ENCODE results near the gene RPL10. TPM values are rescaled to one million over a fixed set of nuclear protein-coding genes. Genes with fewer than 3 reads are reported as not detected.
"Not testable (repeated sequence)": the region's sequence is repeated elsewhere in the genome, so short reads cannot be mapped to it uniquely, and the experiment has no call there.

The RPL10 gene
- total RNA-seq, 2 donors from 2014 or later: 2,294 to 2,387 TPM

DNA sequence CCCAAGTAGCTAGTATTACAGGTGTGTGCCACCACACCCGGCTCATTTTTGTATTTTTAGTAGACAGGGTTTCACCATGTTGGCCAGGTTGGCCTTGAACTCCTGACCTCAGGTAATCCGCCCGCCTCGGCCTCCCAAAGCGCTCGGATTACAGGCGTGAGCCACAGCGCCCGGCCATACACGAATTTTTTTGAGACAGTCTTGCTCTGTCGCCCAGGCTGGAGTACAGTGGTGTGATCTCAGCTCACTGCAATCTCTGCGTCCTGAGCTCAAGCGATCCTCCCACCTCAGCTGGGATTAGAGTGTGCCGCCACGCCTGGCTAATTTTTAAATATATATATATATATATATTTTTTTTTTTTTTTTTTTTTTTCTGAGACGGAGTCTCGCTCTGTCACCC, 1.8 kb upstream of the RPL10 start:
- DNase-seq (ENCODE audit: low spot score); intact Hi-C loops (cut with DNase I): not testable (repeated sequence)

DNA sequence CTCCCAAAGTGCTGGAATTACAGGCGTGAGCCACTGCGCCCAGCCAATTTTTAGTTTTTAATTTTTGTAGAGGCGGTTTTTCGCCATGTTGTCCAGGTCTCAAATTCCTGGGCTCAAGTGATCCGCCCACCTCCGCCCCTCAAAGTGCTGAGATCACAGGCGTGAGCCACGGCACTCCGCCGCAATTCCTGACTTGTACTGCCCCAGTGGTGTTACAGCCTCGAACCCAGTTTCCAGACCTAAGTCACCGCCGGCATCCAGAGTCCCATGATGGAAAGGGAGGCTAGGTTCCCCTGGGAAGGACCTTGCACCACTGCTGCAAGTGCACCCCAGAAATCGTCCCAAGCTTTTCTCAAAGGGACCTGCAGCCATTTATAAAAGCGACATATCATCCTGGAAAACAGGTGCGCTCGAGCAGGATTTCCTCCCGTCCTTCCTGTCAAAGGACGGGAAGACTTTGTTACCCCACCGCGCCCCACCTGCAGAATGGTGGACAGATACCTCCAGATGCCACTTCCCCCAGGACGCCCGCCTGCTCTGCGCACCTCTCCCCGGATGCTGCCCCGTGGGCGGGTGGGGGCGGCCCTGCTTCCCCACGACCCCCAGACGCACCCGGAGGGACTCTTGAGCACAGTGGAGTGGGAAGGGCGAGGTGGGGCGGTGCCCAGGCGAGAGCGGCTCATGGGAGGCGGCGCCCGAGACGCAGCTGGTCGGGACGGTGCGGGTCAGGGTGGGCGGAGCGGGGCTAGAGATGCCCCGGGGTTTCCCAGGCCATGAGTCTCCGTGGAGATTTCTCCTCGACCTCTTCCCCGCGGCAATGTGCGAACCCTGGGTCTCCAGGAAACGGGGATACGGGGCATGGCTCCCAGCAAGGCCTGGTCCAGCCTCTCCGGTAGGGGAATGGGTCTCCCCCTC, 947 bp upstream of the RPL10 start:
- intact Hi-C loops (cut with DNase I): no loop called here
- DNase-seq (ENCODE audit: low spot score): peak; percentile 92

DNA sequence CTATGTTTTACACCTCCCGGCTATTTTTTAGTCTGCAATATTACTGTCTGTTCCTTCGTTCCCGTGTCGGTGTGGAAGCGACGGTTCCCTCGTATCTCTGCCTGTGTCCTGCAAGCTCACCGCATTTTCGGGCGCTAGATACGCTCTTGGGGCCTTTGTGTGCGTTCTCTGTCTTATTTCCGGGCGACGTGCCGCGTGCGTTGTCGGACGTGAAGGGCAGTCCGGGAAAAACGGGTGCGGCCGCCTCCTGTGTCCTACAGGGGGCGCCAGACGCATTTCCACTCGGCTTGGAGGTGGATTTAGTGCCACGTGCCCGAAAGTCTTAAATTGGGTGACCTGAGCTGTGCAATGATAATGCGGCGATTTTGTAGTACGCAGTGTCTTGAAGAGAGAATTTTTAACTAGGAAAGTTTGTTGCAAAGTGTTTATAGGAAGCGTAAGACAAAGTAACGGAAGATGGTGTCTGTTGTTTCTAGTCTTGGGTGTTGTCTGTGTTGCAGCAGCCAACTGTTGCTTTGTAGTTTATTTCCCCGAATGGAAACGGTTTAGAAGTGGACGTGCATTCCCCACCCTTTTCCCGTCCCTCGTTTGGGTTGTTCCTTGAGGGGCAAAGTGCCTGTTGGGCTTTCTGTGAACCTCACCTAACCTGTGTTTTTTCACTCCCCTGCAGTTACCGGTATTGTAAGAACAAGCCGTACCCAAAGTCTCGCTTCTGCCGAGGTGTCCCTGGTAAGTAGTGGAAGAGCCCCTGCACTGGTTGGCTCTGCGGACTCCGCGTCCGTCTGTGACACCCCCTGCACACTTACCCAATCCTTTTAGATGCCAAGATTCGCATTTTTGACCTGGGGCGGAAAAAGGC, 720 bp downstream of the RPL10 start:
- intact Hi-C loops (cut with DNase I): no loop called here
- DNase-seq (ENCODE audit: low spot score): peak; percentile 97

DNA sequence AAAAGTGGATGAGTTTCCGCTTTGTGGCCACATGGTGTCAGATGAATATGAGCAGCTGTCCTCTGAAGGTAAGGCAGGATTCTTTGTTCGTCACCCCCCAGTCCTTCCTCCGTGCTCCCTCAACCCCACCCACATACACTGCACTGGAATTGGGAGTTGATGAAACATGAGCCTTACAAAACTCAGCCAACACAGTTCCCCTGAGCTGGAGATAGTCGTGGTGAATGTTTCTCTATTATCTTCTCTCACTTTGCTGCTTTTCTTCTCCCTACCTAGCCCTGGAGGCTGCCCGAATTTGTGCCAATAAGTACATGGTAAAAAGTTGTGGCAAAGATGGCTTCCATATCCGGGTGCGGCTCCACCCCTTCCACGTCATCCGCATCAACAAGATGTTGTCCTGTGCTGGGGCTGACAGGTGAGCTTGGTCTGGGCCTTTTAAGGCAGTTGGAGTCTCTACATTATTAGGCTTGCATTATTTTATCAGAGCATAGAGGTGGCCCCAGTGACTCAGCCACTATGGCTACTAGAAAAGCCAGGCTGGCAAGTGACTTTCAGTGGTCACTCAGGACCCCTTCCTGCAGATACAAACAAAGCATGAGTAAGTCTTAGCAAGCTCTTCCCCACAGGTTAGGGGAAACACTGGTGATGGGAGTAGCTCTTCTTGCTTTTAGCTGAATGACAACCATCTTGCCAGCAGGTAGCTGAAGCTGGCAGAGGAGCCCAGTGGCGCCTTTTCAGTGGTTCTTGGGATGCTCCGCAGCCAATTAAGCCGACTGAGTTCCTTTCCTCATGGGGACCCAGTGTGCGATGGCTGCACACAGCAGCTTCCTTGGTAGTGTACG, 1.6 kb downstream of the RPL10 start:
- intact Hi-C loops (cut with DNase I): no loop called here
- no peak for DNase-seq (ENCODE audit: low spot score)

DNA sequence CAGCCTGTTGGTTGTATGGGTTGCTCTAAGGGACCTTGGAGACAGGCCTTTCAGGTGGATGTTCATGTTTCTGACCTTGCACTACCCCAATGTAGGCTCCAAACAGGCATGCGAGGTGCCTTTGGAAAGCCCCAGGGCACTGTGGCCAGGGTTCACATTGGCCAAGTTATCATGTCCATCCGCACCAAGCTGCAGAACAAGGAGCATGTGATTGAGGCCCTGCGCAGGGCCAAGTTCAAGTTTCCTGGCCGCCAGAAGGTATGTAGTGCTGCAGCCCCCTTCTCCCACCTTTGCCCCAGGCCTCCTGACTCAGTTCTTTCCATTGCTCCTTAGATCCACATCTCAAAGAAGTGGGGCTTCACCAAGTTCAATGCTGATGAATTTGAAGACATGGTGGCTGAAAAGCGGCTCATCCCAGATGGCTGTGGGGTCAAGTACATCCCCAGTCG, 2.2 kb downstream of the RPL10 start:
- DNase-seq (ENCODE audit: low spot score); intact Hi-C loops (cut with DNase I): not testable (repeated sequence)

DNA sequence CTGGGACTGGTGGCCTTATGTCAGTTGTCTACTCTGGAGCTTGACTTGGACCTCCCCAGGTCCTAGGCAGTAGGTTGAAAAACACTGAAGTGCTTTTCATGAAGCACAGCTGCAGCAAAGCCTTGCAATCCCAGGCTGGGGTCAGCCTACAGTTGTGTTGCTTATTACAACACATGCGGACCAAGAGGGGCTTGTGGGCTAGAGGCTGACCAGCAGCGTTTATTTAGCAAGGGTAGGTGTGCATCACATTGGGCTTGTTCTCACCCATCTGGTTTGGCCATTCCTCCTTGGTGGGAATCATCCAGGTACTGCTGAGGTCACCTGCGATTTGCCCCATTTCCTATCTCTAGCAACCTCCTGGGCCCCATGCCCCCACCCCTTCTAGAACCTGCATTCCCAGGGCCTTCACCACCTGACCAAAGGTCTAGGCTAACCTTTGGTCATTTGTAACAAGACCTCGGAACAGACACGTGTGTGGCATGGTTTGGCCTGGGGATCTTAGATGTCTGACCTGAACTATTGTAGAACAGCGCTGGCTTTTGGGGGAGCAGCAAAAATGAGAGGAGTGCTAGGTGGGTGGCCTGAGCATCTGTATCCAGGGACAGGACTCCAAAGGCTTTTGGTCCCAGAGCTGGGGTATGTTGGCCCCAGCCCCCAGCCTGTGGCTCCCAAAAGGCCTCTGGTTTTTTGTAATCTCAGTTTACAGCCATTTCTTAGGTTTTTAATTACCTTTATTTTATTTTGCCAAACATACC, 3.0 kb downstream of the RPL10 start:
- intact Hi-C loops (cut with DNase I): no loop called here
- DNase-seq (ENCODE audit: low spot score): no peak

DNA sequence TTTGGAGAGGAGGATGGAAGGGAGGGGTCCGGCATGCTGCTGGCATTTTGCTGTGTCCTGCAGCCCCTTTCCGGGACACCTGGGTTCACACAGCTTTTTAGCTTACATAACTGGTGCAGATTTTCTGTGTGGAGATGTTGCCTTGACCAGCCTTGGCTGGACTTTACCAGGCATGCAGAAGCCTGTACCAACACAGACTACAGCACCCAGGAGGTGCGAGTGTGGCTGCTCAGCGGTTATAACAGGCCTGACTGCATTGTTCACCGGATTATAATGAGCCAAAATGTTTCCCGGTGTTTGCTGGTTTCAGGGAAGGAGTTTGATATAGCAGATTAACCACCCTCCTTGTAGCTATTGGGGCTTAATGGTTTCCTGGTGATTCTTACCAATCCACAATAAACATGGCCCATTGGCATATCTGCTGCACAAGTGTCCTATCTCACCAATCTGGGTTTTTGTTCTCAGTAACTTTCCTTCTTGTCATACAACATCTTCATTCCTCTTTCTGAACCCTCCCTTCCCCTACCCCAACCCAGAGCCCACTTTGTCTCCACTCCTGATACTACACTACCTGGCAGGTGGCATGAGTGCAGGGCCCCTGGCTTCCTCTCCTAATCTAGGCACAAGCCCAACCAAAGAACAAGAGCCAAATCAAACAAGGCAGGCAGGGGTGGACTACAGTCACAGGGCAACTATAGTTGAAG, 3.9 kb downstream of the RPL10 start:
- intact Hi-C loops (cut with DNase I): no loop called here
- DNase-seq (ENCODE audit: low spot score): no peak

DNA sequence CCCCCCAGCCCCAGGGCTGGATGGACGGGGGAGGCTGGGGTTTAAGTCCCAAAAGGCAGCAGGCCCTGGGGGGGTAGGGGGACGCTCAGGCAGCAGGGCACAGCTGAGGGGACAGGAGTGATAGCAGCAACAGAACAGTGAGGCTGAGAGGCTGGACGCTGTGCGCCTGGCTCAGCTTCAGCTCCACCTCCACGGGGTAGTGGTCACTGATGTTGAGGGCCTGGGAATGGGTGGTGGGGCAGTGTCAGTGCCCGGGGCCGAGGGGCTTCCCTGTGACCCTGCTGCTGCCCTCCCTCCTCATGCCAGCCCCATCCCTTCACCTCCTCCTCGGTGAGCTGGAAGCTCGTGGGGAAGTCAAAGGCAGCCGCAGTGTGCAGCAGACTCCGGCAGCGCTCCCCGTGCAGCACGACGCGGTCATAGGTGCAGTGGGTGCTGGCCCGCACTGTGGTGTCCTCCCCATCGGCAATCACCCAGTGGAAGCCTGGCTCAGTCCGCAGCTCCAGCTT, 4.5 kb downstream of the RPL10 start:
- intact Hi-C loops (cut with DNase I): no loop called here
- no peak for DNase-seq (ENCODE audit: low spot score)

DNA sequence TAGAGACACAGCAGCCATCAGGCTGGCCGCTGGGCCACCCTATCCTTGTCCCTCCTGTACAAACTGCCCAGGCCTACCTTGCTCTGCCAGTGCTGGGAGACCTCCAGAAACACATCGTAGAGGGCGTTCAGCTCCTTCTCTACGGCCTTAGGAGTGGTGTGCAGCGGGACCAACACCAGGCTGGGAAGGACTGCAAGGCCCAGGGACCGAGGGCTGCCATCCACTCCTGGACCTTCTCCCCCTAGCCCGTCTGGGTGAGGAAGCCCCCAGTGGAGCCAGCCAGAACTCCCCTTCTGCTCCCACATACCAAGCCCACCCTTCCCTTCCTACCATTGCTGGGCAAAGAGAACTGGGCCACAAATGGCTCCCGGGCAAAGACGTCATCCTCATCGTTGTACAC, 5.0 kb downstream of the RPL10 start:
- no peak for DNase-seq (ENCODE audit: low spot score)
- intact Hi-C loops (cut with DNase I): no loop called here

DNA sequence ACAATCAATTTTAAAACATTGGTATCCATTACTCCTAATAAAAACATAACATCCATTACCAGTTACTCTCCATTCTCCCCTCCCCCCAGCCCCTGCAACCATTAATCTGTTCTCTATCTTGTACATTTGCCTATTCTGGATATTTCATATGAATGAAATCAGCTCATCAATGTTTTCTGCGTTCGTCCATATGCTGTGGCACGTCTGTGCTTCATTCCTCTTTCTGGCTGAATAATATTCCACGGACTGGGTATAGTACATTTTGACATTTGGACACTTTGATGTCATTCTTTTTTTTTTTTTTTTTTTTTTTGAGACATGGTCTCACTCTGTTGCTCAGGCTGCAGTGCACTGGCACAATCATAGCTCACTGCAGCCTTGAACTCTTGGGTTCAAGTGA, 5.7 kb downstream of the RPL10 start:
- no peak for DNase-seq (ENCODE audit: low spot score)
- intact Hi-C loops (cut with DNase I): no loop called here

DNA sequence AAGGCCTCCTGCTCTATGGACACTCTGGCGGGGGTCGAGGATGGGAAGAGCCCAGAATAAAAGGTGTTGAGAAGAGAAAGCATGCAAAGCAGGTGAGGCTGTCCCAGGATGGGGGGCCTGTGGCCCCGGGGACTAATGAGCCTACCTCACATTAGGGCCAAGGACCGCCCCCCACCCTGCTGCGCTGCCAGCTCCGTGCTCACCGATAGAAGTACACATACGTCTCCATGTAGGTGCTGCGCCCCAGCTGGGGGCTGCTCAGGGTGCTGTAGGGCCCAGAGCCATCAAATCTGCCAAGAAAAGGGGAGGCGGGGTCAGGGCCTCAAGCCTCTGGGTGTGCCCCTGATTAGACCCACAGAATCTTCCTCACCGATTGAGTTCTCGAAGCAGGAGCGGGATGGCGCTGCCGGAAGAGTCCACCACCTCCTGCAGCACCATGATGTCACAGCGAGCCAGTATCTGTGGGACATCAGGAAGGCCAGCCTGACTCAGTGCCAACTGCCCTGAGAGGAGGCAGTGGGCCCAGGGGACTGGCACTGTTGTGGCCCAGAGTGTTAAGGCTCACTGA, 6.5 kb downstream of the RPL10 start:
- intact Hi-C loops (cut with DNase I): no loop called here
- DNase-seq (ENCODE audit: low spot score): no peak

DNA sequence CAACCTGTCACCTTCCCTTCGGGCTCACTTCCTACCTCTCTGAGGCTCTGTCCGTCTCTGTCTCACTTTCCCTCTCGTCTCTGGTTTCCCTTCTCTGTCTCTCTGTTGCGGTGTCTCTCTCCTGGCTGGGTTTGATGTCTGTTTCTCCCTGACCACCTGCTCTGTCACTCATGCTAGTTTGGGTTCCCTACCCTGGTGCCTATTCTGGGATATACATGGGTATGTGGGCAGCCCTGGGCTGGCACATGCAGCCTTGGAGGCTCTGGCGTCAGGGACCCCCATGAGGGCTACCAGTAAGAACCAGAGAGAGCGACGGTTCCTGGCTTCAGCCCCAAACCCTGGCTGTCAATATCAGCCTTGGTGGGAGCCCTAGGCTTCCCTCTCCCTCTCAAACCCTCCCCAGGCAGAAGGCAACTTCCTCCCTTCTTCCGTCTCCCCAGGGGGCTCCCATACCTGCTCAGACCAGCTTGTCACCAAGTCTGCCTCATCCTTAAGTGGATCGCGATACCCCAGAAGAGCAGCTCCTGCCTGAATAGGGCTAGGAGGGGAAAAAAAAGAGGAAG, 10.6 kb downstream of the RPL10 start:
- no peak for DNase-seq (ENCODE audit: low spot score)
- intact Hi-C loops (cut with DNase I): no loop called here

DNA sequence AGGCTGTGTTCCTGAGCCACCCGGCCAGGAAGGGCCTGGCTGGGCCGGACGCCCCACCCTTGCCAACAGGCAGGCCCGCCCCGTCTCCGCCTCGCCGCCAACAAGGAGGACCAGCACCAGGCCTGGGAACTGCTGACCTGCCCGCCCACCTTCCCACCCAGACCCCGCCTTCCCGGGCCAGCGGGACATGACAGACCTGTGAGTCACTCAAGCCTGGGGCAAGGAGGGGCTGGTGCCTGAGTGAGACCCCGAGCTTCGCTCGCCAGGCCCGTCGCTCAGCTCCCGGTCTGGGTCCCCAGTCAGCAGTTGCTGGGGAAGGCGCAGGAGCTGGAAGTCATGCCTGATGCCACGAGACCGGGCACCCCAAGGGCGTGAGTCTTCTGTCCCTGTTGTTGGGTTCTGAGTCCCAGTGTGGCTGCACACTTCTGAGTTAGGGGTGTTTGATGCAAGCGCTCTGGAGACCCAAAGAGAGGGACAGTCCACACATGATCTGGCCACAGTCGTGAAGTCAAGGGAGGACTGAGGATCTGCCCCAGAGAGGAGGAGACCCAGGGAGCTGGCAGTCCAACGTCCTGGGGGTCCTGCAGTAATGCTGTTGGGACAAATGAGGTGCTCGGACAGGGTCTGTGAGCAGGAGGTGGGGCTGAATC, 11.2 kb downstream of the RPL10 start, which contains the start of gene DNASE1L1:
DNASE1L1 (minus strand) TSS at position 33 of the 650 bp plus-strand sequence. CDS start 3,686 bp downstream, outside the sequence.
- DNase-seq (ENCODE audit: low spot score): peak; percentile 94
- intact Hi-C loops (cut with DNase I): no loop called here

DNA sequence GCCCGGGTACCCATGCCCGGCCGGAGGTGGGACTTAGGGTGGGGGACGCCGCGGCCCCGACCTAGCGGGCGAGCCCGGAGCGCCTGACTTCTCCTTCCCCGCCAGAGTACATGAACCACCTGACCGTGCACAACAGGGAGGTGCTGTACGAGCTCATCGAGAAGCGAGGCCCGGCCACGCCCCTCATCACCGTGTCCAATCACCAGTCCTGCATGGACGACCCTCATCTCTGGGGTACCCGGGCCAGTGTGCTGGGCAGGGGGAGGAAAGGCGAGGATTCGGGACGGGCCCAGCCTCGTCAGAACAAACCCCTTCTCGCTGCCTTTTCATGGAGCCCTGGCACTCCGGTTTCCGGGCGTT, 13.8 kb downstream of the RPL10 start:
- intact Hi-C loops (cut with DNase I): no loop called here
- peak; percentile 90 for DNase-seq (ENCODE audit: low spot score)

DNA sequence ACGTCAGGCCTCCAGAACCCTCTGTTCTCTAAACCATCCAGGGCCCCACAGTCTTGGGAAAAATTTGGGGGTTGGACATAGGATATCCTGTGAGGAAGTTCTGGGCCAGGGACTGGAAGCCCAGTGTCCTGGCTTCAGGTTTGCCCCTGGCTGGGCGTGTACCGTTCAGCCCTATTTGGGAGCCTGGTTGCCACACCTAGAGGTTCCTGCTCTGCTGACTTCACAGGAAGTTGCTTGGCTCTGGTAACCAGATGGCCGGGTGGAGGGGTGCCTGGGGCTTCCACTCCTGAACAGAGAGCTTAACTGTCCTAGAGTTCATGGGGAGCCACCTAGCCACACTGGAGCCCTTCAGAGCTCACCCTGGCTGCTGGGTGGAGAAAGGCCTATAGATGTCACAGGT, 14.3 kb downstream of the RPL10 start:
- no peak for DNase-seq (ENCODE audit: low spot score)
- intact Hi-C loops (cut with DNase I): no loop called here

DNA sequence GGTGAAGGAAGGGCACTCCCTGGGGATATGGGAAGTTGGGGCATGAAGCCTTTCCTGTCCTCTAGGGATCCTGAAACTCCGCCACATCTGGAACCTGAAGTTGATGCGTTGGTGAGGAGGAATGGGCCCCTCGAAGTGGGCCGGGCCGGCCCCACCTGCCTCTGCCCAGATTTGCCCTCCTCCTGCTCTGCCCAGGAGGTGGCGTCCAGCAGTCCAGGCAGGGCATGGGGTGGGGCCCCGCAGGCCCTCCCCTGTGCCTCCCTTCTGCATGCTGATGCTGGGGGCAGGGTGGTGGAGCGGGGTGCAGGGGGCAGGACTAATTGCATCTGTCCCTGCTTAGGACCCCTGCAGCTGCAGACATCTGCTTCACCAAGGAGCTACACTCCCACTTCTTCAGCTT, 15.0 kb downstream of the RPL10 start:
- no peak for DNase-seq (ENCODE audit: low spot score)
- intact Hi-C loops (cut with DNase I): no loop called here

DNA sequence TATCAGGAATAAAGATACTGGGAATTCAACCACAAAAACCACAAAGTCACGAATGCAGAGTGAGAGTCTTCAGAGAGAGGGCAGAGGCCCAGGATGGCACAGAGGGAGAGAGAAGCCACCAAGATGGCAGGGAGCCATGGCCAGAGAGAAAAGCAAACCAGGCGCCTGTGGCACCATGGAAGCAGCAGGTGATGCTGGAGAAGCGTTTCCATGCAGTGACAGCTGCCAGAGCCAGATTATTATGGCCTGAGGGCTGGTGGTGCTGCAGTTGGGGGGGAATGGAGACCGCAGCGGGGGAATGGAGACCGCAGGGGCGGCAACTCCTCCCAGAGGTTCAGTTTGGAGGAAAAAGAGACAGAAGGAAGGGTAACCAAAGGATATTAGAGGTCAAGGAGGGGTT, 19.0 kb downstream of the RPL10 start:
- DNase-seq (ENCODE audit: low spot score): no peak
- intact Hi-C loops (cut with DNase I): no loop called here
